AG20443 (cell line): ENCODE measurements around the gene EVA1C.
"Not testable (repeated sequence)": the region's sequence is repeated elsewhere in the genome, so short reads cannot be mapped to it uniquely, and the experiment has no call there.

Experiments used
- DNase-seq: peaks from one replicate; pipeline ENCODE4 v3.0.0; 2012; ENCODE audit warnings: low spot score, mixed read lengths

The EVA1C gene

GRCh38 chr21:32530809-32531208, 118.3 kb downstream of the EVA1C start:
- DNase-seq: not testable (repeated sequence)

- DNase-seq: not testable (repeated sequence)
Observed at GRCh38 chr21:32531561-32531960, 119.1 kb downstream of the EVA1C start.

GRCh38 chr21:32532636-32533035, 120.1 kb downstream of the EVA1C start:
- DNase-seq: no peak

GRCh38 chr21:32533053-32533452, 120.5 kb downstream of the EVA1C start:
- no peak for DNase-seq

GRCh38 chr21:32533611-32534010, 121.1 kb downstream of the EVA1C start:
- no peak for DNase-seq

GRCh38 chr21:32534113-32534512, 121.6 kb downstream of the EVA1C start:
- no peak for DNase-seq

GRCh38 chr21:32535612-32536011, 123.1 kb downstream of the EVA1C start:
- DNase-seq: no peak

GRCh38 chr21:32537569-32537881, 125.0 kb downstream of the EVA1C start:
- DNase-seq: no peak

GRCh38 chr21:32538147-32538792, 125.8 kb downstream of the EVA1C start:
- DNase-seq: no peak

GRCh38 chr21:32539378-32539777, 126.9 kb downstream of the EVA1C start:
- DNase-seq: no peak

GRCh38 chr21:32543056-32543455, 130.6 kb downstream of the EVA1C start:
- not testable (repeated sequence) for DNase-seq

- DNase-seq: no peak
Observed at GRCh38 chr21:32543975-32544374, 131.5 kb downstream of the EVA1C start.

GRCh38 chr21:32544697-32545096, 132.2 kb downstream of the EVA1C start:
- DNase-seq: no peak

GRCh38 chr21:32545948-32546441, 133.5 kb downstream of the EVA1C start:
- DNase-seq: no peak

- no peak for DNase-seq
Observed at GRCh38 chr21:32547018-32547417, 134.5 kb downstream of the EVA1C start.

GRCh38 chr21:32548978-32549377, 136.5 kb downstream of the EVA1C start:
- DNase-seq: no peak

GRCh38 chr21:32549440-32549839, 136.9 kb downstream of the EVA1C start:
- DNase-seq: no peak

- DNase-seq: no peak
Observed at GRCh38 chr21:32549886-32550285, 137.4 kb downstream of the EVA1C start.

- DNase-seq: no peak
Observed at GRCh38 chr21:32554832-32555638, 142.5 kb downstream of the EVA1C start.

- DNase-seq: no peak
Observed at GRCh38 chr21:32558106-32558505, 145.6 kb downstream of the EVA1C start.

- no peak for DNase-seq
Observed at GRCh38 chr21:32559006-32559610, 146.6 kb downstream of the EVA1C start.

- no peak for DNase-seq
Observed at GRCh38 chr21:32560896-32561295, 148.4 kb downstream of the EVA1C start.

GRCh38 chr21:32561476-32561875, 149.0 kb downstream of the EVA1C start:
- not testable (repeated sequence) for DNase-seq
